HG02623 (cell line): ENCODE data around the gene MTNR1B.

Source experiments
- ATAC-seq: cut with Tn5 transposase; IDR thresholded peaks from one replicate; pipeline ENCODE4 v1.9.1; 2021; ENCODE audit warnings: moderate library complexity; ENCODE audit not compliant: unreplicated experiment

Gene MTNR1B

DNA sequence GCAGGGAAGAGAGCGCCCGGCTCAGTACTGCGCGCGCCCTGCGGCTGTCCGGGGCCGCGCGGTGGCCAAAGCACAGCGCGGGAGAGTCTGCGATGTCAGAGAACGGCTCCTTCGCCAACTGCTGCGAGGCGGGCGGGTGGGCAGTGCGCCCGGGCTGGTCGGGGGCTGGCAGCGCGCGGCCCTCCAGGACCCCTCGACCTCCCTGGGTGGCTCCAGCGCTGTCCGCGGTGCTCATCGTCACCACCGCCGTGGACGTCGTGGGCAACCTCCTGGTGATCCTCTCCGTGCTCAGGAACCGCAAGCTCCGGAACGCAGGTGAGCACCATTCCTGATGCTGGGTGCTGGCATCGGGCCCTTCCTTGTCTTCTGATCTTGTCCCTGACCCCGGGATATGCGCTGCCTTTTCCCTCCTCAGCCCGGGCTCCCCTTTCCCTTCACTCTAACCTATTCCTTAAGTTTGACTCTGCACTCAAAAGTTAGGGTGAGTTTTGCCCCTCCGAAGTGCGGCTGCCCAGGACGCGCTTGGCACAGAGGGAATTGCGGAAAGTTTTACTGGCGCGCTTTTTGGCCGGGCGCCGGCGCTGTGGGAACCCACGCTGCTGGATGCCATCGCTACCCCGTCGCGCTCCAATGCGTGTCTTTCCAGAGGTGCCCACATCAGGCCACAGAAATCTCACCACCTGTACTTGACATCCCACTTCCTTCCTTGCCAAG, at the start of gene MTNR1B:
Gene MTNR1B (plus strand): TSS at position 18 of the 714 bp plus-strand sequence. CDS start 75 bp downstream, at position 93.
- no peak for ATAC-seq

DNA sequence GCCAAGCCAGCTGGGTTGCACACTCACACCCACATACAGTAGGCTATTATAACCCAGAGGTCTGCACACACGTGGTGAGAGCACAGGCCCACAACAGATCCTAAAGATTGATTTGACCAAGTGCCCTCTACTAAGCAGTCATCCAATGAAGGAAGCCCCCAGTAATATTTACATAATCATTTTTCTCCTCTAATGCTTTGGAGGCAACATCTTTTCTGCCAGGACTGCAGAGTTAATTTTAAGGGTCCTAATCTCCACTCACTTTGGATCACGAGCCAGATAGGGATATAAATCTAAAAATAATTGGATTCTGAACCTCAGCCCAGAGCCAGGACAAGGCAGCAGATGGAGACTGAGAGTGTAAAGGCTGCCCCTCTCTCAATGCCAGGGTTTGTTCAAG, 49.1 kb upstream of the MTNR1B start:
- no peak for ATAC-seq

DNA sequence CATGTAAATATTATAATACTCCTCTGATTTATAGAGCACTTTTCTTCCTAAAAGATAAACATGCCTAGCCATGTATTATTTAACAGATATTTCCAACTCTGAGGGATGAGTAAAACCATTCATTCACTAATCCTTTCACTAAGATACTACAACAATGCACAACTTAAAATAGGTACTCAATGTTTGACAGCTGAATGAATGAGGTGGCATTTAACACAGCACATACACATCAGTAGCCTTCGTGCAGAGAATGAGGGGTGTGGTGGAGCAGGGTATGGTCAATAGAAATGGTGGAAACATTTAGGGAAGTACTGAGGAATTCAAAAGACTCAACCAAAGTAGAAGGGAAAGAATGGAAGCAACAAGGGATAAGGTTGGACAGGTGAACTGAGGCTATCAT, 46.7 kb upstream of the MTNR1B start:
- no peak for ATAC-seq

DNA sequence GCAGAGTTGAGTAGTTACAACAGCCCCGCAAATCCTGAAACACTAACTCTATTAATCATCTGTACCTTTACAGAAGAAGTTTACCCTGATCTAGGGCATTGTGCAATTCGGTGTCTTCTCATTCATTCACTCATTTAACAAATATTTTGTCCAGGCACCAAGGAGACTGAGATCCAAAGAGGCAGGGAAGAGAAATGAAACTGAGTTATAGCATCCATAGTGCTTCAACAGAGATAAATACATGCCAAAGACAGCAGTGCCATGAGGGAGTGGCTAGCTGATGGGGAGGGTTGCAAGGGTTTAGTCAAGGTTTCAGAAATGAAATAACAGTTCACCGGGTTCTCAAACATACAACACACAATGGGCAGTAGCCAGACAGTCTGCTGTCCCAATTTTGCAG, 40.2 kb upstream of the MTNR1B start:
- ATAC-seq = no peak

DNA sequence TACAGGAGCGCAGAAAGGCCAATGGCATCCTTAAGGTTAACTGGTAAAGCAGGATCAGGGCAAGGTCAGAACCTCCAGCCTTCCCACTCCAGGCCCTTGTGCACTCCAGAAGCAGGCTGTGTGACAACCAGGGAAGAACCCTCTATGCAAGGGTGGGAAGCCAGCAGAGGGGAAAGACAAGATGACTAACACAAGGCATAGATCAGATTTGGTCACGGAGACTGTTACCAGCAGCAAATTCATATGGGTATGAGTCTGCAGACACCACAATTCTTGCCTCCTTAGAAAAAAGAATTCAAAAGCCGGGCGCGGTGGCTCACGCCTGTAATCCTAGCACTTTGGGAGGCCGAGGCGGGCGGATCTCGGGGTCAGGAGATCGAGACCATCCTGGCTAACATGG, 39.8 kb upstream of the MTNR1B start:
- no peak for ATAC-seq

DNA sequence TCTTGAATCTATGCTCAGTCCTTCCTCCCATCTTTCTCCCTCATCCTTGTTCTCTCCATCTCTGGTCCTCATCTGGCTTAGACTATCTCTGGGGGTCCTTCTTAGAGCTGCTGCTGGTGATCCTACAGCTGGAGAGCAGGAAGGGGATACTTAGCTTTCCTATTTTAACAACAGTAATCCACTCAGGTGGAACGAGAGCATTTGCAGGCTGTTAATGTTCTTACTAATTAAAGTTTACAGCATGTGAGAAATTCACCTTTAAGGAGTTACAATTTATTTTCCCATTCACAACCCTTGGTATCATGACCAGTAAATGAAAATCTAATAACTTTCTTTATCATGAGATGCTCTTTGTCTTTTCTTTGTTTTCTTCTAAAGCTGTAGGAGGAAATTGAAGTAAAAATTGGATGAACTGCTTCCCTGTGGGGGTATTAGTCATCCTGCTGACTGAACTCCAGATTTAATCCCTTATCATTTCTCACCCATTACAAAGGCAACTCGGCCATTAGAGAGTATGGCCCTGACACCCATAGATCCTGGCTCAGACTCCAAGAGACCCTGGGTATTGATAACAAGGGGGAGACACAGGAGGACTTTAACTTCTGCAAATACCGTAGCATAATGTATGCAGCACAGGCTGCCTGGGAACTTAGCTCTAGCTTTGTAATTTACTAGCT, 37.6 kb upstream of the MTNR1B start:
- ATAC-seq = no peak

DNA sequence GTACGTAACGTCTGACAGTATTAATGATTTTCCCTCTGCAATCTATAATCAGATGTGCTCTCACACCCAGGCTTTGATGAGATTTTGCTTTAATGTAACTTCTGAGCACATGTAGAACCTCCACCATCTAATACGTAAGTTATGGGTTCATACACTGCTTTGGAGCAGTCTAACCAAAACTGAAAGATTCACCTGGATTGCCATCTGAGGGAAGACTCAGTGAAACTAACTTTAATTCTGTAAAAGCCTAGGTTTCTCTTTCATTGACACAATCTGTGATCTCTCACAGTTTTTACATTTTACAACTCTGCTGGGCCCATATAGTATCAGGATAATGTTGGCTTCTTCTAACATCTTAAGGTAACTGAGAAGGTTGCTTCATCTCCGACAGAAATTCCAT, 30.1 kb upstream of the MTNR1B start:
- no peak for ATAC-seq

DNA sequence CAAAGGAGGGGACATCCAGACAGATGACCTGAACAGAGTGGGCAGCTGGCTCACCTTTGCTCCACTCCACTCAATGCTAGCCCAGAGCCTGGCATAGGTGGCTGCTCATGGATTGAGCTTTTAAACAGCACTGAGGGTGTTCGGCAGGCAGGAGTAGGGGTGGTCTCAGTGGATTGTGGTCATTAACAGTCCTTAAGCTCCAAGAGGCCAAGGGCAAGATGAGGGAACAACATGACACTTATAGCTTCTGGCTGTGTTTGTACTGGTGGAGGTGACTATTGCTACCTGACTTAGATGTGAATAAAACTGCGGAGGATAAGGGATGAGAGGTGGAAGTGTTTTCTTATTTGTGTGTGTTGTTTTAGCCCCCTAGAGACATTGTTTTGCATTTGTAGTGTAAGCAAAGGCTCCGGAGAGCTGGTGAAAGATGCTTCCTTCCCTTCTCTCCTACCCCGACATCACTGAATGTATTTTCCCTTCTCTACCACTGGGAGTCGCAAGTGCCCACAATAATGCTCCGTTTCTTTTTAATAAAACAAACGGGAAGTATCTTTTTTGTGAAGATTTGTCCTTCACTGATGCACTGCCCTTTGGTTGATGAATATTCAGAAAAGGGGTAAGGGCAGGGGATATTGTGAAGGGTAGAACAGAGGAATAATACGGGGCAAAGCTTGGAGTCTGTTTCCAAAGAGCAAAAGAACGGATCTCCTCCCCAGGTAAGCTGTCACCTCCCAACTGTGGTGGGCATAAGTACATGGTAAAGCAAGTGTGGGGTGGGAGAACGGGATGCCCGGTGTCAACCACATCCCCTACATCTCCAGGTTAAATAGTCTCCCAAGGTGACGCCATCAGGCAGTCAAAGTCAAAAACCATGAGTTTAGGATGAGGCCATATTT, 27.5 kb upstream of the MTNR1B start:
- peak; percentile 73 for ATAC-seq

DNA sequence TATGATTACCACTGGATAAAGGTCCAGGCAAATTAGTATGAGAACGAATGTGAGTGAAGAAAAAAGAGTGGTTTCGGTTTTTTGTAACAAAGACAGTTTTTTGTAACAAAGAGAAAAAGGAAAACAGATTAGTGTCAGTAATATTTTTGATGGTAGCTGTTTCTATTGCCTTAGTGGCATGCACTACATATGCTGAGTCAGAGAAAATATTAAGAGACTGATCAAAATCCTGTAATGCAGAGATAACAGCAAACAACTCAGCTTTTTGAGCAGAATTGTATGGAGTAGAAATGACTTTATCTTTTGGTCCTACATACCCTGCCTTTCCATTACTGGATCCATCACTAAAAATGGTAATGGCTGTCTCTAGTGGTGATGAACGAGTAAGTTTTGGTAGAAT, 22.7 kb upstream of the MTNR1B start:
- no peak for ATAC-seq

DNA sequence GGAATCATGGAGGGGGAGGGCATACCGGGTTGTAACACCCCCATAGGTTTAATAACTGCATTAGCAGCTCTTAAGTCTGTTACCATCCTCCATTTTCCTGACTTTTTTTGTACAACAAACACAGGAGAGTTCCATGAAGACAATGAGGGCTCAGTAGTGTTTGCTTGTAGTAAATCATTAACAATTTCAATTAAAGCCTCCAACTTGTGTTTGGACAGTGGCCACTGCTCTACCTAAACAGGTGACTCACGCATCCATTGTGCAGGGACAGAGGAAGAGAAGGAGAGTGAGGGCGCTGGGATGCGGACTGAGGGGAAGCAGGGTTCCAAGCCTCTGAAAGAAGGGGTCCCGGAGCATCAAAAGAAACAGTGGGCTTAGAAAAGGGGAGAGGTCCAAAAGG, 21.3 kb upstream of the MTNR1B start:
- ATAC-seq = no peak

DNA sequence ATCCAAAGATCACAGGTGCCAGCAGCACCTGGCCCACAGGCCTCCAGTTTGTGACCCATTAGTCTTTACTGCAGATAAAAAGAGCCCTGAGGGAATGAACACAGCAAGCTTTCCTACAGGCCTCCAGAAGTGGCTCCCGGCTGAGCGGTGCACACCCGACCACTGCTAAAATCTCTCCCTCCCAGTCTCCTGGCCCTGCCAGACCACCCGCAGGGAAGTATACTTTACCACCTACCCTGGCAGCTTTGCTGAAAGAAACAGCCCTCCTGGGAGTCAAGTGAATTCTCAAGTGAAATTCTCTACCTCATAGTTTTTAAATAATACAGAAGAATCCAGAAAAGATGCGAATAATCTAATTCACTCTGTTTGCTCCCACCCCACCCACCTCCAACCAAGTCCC, 15.4 kb upstream of the MTNR1B start:
- ATAC-seq = no peak

DNA sequence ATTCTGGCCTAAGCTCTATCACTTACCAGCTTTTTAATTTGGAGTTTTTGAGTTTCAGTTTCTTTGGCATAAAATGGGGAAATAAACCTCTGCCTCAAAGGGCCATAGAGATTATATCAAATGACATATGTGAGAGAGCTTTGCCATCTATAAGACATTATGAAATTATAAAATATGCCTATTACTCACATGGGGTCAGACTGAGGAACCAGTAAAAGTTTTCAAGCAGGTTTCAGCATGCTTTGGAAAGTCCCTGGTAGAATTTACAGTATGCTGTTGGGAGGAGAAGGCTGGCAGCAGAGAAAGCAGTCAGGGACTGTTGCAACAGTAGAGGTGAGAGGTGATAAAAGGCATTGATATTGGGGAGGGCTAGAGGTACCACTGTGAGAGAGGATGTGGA, 13.6 kb upstream of the MTNR1B start:
- ATAC-seq = no peak

DNA sequence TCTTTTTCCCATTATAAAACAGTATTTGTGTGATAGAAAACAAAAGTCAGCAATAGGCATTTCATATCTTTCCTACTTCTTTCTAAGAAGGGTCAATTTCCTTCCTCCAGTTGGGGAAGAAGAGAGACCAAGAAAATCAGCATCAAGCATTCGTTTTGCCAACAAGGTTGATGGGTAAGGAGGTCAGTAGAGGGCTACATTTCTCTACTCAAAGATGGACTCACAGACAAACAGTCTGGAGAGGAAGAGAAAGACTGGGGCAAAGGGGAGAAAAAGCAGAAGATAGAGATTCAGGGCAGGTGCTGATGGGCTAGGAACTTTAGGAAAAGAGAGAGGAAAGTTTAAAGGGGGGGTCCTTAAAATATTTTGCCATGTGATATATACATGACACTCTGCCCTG, 8.6 kb upstream of the MTNR1B start:
- no peak for ATAC-seq

DNA sequence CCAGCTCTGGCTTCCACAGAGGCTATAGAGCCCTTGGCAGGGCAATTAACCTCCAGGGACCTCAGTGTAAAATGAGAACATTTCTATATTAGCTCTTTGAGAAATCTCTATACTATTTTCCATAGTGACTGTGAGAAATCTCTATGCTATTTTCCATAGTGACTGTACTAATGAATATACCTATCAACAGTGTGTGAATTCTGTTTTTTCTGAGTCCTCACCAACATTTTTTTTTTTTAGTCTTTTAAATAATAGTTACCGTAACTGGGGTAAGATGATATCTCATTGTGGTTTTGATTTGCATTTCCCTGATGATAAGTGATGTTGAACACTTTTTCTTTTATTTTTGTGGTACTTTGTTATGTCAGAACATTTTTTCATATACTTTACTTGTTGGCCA, 7.0 kb upstream of the MTNR1B start:
- no peak for ATAC-seq

DNA sequence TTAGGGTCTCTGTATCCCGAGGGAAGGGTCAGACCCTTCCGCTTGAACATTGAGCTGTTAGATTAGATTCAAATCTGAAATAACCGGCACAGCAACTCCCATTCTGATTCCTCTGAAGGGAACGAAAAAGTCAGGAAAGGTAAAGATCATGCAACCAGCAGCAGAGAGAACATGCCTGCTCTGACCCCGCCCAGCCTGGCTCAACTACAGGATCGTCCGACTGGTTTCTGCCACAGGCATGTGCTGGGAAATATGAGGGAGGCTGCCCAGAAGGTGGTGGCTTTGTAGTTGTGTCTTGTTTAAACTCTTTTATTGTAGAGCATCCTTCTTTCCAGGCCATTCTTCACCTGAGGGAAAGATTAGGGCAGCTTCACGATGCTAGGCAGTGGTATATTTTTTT, 5.0 kb upstream of the MTNR1B start:
- no peak for ATAC-seq

DNA sequence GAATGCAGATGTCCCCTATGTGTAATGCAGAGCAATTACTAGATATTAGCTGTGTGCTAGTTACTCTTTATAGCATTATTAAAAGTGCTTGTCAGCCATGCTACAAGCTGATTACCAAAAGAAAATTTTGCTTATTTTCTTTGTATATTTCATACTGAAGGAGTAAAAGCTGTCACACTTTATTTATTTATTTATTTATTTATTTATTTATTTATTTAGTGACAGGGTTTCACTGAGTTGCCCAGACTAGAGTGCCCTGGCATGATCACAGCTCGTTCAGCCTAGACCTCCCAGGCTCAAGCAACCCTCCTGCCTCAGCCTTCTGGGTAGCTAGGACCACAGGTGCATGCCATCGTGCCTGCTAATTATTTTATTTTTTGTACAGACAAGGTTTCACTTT, 4.3 kb upstream of the MTNR1B start:
- no peak for ATAC-seq

DNA sequence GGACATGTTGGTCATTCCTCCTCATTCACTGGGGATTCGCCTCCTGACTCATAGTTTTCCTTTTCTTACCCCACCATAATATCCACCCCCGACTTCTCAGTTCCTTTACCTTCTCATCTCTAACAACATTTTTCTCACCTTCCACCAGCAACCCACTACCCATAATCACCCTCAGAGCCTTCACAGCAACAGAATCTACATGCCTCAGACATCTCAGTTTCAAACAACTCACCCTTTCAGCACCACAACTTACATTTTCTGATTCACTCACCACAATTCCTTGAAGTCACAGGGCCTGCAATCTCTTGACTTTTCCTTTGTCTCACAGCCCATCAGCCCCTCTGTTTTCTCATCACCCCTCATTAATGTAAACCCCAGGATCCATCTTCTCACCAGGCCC, 2.3 kb upstream of the MTNR1B start:
- no peak for ATAC-seq

DNA sequence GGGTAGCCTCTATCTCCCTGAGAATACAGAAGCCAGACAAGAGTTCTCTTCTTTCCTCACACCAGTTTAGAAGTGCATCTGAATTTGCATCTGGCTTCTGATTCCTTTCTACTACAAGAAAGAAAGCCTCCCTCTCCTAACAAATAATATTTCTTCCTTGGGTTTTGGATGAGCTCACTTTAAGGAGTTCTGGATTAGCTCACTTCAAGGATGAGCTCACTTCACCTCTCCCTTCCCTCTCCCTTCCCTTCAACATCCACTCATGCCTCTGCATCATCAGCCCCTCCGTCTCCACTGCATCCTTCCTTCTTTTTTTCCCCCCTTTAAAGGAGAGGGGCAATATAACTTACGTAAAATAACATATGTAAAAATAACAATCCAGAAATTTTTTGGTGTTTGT, 1.6 kb upstream of the MTNR1B start:
- no peak for ATAC-seq

DNA sequence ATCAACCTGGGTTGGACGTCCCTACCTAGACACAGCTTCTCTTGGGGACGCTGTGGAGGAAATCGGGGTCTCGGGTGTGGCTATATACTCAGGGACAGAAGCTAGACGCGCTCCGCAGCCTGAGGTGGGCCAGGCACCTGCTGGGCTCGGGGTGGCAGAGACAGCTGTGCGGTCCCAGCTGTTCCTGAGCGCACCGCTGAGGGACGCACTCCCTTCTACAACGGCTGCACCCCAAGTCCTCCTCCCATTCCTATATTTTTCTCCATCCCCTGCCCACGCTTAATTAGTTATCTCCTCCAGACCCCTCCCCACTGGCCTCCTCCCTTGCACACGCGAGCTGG, 188 bp upstream of the MTNR1B start:
- no peak for ATAC-seq

DNA sequence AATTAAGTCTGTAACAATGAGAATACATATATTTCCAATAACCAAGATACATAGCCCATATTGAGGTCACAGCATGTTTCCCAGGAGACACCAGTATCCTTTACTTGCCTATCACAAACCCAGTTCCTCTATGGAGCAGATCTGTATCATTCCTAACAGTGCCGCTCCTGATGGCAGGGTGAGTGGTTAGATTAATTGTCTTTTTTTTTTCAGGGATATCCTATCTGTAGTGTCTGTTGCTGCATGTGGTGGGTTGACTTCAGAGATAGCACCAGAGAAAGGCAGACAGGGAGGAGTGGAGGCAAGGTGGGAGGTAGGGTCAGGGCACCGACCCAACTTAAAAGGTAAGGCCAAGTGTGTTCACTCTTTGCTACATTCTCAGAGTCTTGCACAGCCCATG, 2.8 kb downstream of the MTNR1B start:
- ATAC-seq = no peak

DNA sequence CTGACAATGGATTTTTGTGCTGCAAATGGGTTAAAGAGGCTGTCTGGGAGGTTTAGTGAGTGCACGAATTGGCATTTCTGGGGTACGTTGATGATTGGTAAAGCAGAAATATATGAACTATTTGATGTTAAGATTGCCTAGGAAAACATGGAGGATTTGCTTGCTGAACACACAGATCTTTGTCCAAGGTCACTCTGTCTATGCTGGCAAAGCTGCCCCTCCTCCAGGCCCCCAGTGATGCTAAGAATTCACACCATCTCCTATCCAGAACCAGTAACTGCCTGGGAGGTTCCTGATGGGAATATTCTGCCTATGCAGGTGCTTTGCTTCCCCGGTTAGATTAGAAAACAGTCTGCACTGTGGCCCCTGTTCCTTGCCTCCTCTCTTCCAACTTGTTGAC, 5.8 kb downstream of the MTNR1B start:
- ATAC-seq = no peak

DNA sequence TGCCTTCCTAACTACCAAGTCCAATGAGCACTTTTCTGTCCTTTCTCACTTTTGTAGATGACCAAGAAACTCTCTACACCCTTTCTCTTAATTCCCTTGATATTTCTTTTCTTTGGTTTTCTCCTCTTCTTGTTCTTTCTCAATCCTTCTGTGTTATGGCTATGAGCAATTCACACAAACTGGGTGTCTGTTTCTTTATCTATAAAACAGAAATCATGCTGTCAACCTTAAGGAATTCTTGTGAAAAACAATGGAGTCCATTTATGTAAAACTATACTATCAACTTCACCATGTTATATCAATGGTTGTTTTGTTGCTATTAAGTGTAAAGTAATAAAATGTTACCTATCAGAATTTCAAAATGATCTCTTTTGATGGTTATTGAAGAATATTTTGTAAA, 7.2 kb downstream of the MTNR1B start:
- ATAC-seq = no peak
